Lower leg skin (tissue), 4 donors: ENCODE data around the gene MCF2L2. TPM values are rescaled to one million over a fixed set of nuclear protein-coding genes. Genes with fewer than 3 reads are reported as not detected.

Source experiments
- DNase-seq, 2 donors: peaks; one replicate each; pipeline ENCODE4 v3.0.0-alpha.2; 2019; ENCODE audit warnings: low spot score in 2 of 2
- H3K4me3 ChIP-seq: fragments of 200-600 bp; sonication (generic); 2 replicates; pipeline ENCODE4 v1.5.1; 2017; ENCODE audit warnings: mild to moderate bottlenecking, low read depth; ENCODE audit not compliant: poor library complexity, severe bottlenecking
- CTCF ChIP-seq, 3 donors: fragments of 450-650 bp; IDR thresholded peaks; one replicate each; pipeline ENCODE4 v1.5.1; 2016; ENCODE audit warnings: antibody characterized with exemption in 3 of 3, mild to moderate bottlenecking in 3 of 3, moderate library complexity in 2 of 3
- POLR2A ChIP-seq, 2 donors: fragments of 450-650 bp; IDR thresholded peaks; one replicate each; pipeline ENCODE4 v1.6.1; 2016 to 2017; ENCODE audit warnings: antibody characterized with exemption in 2 of 2, mild to moderate bottlenecking in 1 of 2, moderate library complexity in 1 of 2
- WGBS, 2 donors: methylation state at CpG; one replicate each; pipeline ENCODE4 v1.1.5; 2018; 5-methylcytosine and 5-hydroxymethylcytosine counted together
- intact Hi-C: fragments of 100-400 bp; cut with DNase I; formaldehyde crosslinking; loops from one replicate; pipeline ENCODE4 v1.15.0; 2023; ENCODE audit warnings: low total_unique reads
- total RNA-seq, 4 donors: library from RNA; depleted of rRNA; stranded (reverse); fragments of >200 nt; gene quantifications; one replicate each; pipeline ENCODE4 v1.1.0, GENCODE V29; 2016

MCF2L2 gene
- total RNA-seq, 4 donors from 2014 or later = 0.88 to 1.3 (median 1.1) TPM; not detected in 1

- WGBS, 2 donors = 0 to 1% methylated on average over 26 to 35 of the region's 111 CpGs
- DNase-seq = peak; percentile 56 to 95
- peak overlapping the region; percentile 63 for H3K4me3 ChIP-seq
- intact Hi-C loops = no loop called here
- TF ChIP-seq POLR2A (IDR thresholded peaks at IDR 0.05) = no peak
- no peak for TF ChIP-seq CTCF (IDR thresholded peaks at IDR 0.05)
Observed at GRCh38 chr3:183253528-183254486, 174.6 kb downstream of the MCF2L2 start.

GRCh38 chr3:183252973-183253527, 175.4 kb downstream of the MCF2L2 start, which contains the start of gene B3GNT5:
TSS of gene B3GNT5 (plus strand) at chr3:183253253. CDS start at chr3:183269799, 16,546 bp downstream.
- intact Hi-C loops = no loop called here
- WGBS, 2 donors = 1 to 2% methylated on average over 10 to 35 of the region's 43 CpGs
- peak within 1 kb of the TSS; percentile 63 for H3K4me3 ChIP-seq
- DNase-seq = peak; percentile 72 to 90
- TF ChIP-seq POLR2A (IDR thresholded peaks at IDR 0.05) = no peak
- no peak for TF ChIP-seq CTCF (IDR thresholded peaks at IDR 0.05)

GRCh38 chr3:183252118-183252782, 176.2 kb downstream of the MCF2L2 start:
- intact Hi-C loops = no loop called here
- H3K4me3 ChIP-seq = no peak overlapping the region
- TF ChIP-seq CTCF (IDR thresholded peaks at IDR 0.05) = no peak
- no peak for TF ChIP-seq POLR2A (IDR thresholded peaks at IDR 0.05)
- DNase-seq = no peak
- WGBS, 2 donors = 83 to 87% methylated on average over 5 of the region's 5 CpGs

- no peak for DNase-seq
- H3K4me3 ChIP-seq = no peak overlapping the region
- TF ChIP-seq POLR2A (IDR thresholded peaks at IDR 0.05) (no peak), CTCF (IDR thresholded peaks at IDR 0.05) (no peak)
- WGBS, 2 donors = 84 to 85% methylated on average over 6 of the region's 6 CpGs
- intact Hi-C loops = no loop called here
Observed at GRCh38 chr3:183249006-183249718, 179.3 kb downstream of the MCF2L2 start.

GRCh38 chr3:183247011-183247589, 181.3 kb downstream of the MCF2L2 start:
- no peak for DNase-seq
- no peak overlapping the region for H3K4me3 ChIP-seq
- intact Hi-C loops = no loop called here
- TF ChIP-seq CTCF (IDR thresholded peaks at IDR 0.05) (no peak), POLR2A (IDR thresholded peaks at IDR 0.05) (no peak)
- 73 to 80% methylated on average over 6 of the region's 6 CpGs for WGBS, 2 donors
